ENCODE data around the gene KLHDC10. TPM values are rescaled to one million over a fixed set of nuclear protein-coding genes. Genes with fewer than 3 reads are reported as not detected.

KLHDC10 gene
- total and polyA plus RNA-seq, 2 of the 13 experiments (the other 11 are each of a cell fraction or from before 2014, with no cell fraction given) = 11.9 to 21.6 TPM

GRCh38 chr7:130113887-130114286, 43.6 kb downstream of the KLHDC10 start (continued):
- no peak for TF ChIP-seq KLF16 (CRISPR knock-in tag; IDR thresholded peaks at IDR 0.05)
- TF ChIP-seq TFE3 (CRISPR knock-in tag; IDR thresholded peaks at IDR 0.05) = 0 out of 2 replicates have a peak, but pooled peaks have one; percentile 53
- TF ChIP-seq BHLHE40 (IDR thresholded peaks at IDR 0.05; ENCODE audit: low read length) = no peak
- TF ChIP-seq JARID2 (CRISPR knock-in tag; IDR thresholded peaks at IDR 0.05; ENCODE audit: insufficient replicate concordance) = no peak
- 0 out of 2 replicates have a peak, but pooled peaks have one; percentile 34 for TF ChIP-seq ZFP1 (CRISPR knock-in tag; IDR thresholded peaks at IDR 0.05)
- no peak for TF ChIP-seq NR2F2 (IDR thresholded peaks at IDR 0.05; ENCODE audit: borderline replicate concordance, low read depth)
- no peak for TF ChIP-seq JDP2 (CRISPR knock-in tag; IDR thresholded peaks at IDR 0.05; ENCODE audit: borderline replicate concordance)
- no peak for TF ChIP-seq CHD2 (IDR thresholded peaks at IDR 0.05; ENCODE audit: low read depth, low read length)
- TF ChIP-seq MIXL1 (CRISPR knock-in tag; IDR thresholded peaks at IDR 0.05) = peak; percentile 81
- no peak for TF ChIP-seq TP53 (CRISPR knock-in tag; conservative IDR thresholded peaks at IDR 0.05)
- no peak for TF ChIP-seq CSRNP2 (CRISPR knock-in tag; conservative IDR thresholded peaks at IDR 0.05; ENCODE audit: low read depth)
- TF ChIP-seq ZNF891 (CRISPR knock-in tag; IDR thresholded peaks at IDR 0.05) = no peak
- TF ChIP-seq USF2 (IDR thresholded peaks at IDR 0.05; ENCODE audit: low read depth, low read length) = no peak
- TF ChIP-seq USF2 (CRISPR knock-in tag; IDR thresholded peaks at IDR 0.05; ENCODE audit: borderline replicate concordance) = no peak
- no peak for TF ChIP-seq BCLAF1 (IDR thresholded peaks at IDR 0.05)
- TF ChIP-seq E2F5 (CRISPR knock-in tag; conservative IDR thresholded peaks at IDR 0.05) = no peak
- TF ChIP-seq MED1 (CRISPR knock-in tag; IDR thresholded peaks at IDR 0.05) = peak; percentile 40; the same call in 1 of the 2 replicates
- no peak for TF ChIP-seq RARG (CRISPR knock-in tag; IDR thresholded peaks at IDR 0.05; ENCODE audit: low read depth)
- TF ChIP-seq ZNF644 (CRISPR knock-in tag; IDR thresholded peaks at IDR 0.05; ENCODE audit: low read depth) = no peak
- TF ChIP-seq PRPF4 (IDR thresholded peaks at IDR 0.05; ENCODE audit: low read depth, low read length, poor library complexity, severe bottlenecking) = no peak
- no peak for TF ChIP-seq CBX2 (IDR thresholded peaks at IDR 0.05; ENCODE audit: low read depth, low read length)
- no peak for TF ChIP-seq CBX2 (CRISPR knock-in tag; IDR thresholded peaks at IDR 0.05; ENCODE audit: low read depth)
- TF ChIP-seq ZNF235 (CRISPR knock-in tag; IDR thresholded peaks at IDR 0.05; ENCODE audit: borderline replicate concordance) = no peak
- no peak for TF ChIP-seq ZBTB1 (CRISPR knock-in tag; IDR thresholded peaks at IDR 0.05; ENCODE audit: borderline replicate concordance)
